Measurements from ENCODE around the gene TMEM88. TPM values are rescaled to one million over a fixed set of nuclear protein-coding genes. Genes with fewer than 3 reads are reported as not detected.

TMEM88 gene
- total RNA-seq, 1 donor from 2014 or later: 13.8 TPM

DNA sequence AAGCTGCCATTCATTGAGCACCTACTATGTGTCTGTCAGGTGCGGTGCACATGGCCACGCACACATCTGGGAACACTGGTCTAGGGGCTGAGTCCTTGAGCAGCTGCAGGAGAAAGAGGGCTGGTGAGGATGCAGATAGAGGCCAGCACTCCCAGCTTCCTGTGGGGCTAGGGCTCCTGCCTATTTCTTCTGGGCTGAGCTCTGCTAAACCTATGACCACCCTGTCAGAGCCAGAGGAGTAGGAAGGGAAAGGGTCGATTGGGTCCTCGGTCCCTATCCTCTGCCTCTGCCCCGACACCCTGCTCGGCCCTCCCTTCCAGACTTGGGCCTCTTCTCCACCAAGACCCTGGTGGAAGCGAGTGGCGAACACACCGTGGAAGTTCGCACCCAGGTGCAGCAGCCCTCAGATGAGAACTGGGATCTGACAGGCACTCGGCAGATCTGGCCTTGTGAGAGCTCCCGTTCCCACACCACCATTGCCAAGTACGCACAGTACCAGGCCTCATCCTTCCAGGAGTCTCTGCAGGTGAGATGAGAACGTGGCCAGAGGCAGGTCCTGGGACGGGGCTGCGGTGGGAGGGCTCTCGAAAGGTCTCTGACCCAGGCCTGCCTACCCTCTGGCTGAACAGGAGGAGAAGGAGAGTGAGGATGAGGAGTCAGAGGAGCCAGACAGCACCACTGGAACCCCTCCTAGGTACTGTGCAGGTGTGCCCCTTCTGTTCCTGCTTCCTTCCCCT is 4.0 kb upstream of the TMEM88 start:
- DNase-seq (ENCODE audit: low spot score): no peak
- H3K4me1 ChIP-seq: peaks cover 29% of the 10 kb centered on the region
- Mint-ChIP-seq H3K4me1 (peaks cover 21% of the 10 kb centered on the region), H3K4me3 (peak overlapping the region; percentile 48), H3K9me3 (no peaks in the 10 kb centered on the region), H3K27ac (no peak overlapping the region), H3K27me3 (ENCODE audit: insufficient read depth, low read depth) (peaks cover 11% of the 10 kb centered on the region), H3K36me3 (peaks cover 24% of the 10 kb centered on the region)
- H2AFZ ChIP-seq (replicated peaks): no peak overlapping the region
- H3K9ac ChIP-seq: no peak overlapping the region
- TF ChIP-seq, protein P1, sequence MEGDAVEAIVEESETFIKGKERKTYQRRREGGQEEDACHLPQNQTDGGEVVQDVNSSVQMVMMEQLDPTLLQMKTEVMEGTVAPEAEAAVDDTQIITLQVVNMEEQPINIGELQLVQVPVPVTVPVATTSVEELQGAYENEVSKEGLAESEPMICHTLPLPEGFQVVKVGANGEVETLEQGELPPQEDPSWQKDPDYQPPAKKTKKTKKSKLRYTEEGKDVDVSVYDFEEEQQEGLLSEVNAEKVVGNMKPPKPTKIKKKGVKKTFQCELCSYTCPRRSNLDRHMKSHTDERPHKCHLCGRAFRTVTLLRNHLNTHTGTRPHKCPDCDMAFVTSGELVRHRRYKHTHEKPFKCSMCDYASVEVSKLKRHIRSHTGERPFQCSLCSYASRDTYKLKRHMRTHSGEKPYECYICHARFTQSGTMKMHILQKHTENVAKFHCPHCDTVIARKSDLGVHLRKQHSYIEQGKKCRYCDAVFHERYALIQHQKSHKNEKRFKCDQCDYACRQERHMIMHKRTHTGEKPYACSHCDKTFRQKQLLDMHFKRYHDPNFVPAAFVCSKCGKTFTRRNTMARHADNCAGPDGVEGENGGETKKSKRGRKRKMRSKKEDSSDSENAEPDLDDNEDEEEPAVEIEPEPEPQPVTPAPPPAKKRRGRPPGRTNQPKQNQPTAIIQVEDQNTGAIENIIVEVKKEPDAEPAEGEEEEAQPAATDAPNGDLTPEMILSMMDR (IDR thresholded peaks at IDR 0.05): no peak
- TF ChIP-seq EZH2phosphoT487 (IDR thresholded peaks at IDR 0.05) (no peak), EZH2 (IDR thresholded peaks at IDR 0.05) (no peak)
- H3K36me3 ChIP-seq: peaks cover 9% of the 10 kb centered on the region
- H3K79me2 ChIP-seq (ENCODE audit: low read depth): peaks cover 12% of the 10 kb centered on the region
- no peak overlapping the region for H3K4me2 ChIP-seq
- H3K27ac ChIP-seq: no peak overlapping the region
- H4K20me1 ChIP-seq (ENCODE audit: low read depth): peaks cover 89% of the 10 kb centered on the region
- no peak overlapping the region for H3K4me3 ChIP-seq
- H3K27me3 ChIP-seq: peaks cover 16% of the 10 kb centered on the region
- H3F3A ChIP-seq (ENCODE audit: low read depth): peaks cover 54% of the 10 kb centered on the region
- no peaks in the 10 kb centered on the region for H3K9me3 ChIP-seq (ENCODE audit: low read depth)

DNA sequence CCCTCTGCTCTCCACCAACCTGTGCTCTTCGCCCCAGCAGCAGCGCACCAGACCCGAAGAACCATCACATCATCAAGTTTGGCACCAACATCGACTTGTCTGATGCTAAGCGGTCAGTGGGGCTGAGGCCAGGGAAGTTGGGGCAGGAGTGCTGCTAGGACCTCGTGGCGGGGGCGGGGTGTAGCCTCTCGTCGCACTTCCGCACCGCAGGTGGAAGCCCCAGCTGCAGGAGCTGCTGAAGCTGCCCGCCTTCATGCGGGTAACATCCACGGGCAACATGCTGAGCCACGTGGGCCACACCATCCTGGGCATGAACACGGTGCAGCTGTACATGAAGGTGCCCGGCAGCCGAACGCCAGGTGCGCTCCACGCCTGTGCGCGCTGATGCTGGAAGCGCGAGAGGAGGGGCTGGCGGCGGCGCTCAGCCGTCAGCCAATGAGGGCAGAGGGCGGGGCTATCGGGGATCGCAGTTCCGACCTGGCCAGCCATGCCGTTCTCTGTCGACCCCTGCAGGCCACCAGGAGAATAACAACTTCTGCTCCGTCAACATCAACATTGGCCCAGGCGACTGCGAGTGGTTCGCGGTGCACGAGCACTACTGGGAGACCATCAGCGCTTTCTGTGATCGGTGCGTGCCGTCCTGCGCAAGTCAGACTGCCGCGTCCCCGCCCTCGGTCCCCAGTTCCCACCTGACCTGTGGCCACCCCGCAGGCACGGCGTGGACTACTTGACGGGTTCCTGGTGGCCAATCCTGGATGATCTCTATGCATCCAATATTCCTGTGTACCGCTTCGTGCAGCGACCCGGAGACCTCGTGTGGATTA is 3.2 kb upstream of the TMEM88 start:
- Histone ChIP-seq H4K20me1 (ENCODE audit: low read depth) (peaks cover 89% of the 10 kb centered on the region), H3K9me3 (ENCODE audit: low read depth) (no peaks in the 10 kb centered on the region), H3K9ac (no peak overlapping the region), H3K4me2 (peak overlapping the region; percentile 57), H3K27me3 (peaks cover 16% of the 10 kb centered on the region), H3K4me3 (no peak overlapping the region), H3F3A (ENCODE audit: low read depth) (peaks cover 62% of the 10 kb centered on the region), H3K27ac (no peak overlapping the region), H3K79me2 (ENCODE audit: low read depth) (peaks cover 15% of the 10 kb centered on the region), H3K4me1 (peaks cover 37% of the 10 kb centered on the region), H3K36me3 (peaks cover 9% of the 10 kb centered on the region), H2AFZ (replicated peaks) (no peak overlapping the region)
- Mint-ChIP-seq H3K4me3 (no peak overlapping the region), H3K27me3 (ENCODE audit: insufficient read depth, low read depth) (peaks cover 11% of the 10 kb centered on the region), H3K9me3 (no peaks in the 10 kb centered on the region), H3K36me3 (peaks cover 22% of the 10 kb centered on the region), H3K4me1 (peaks cover 21% of the 10 kb centered on the region), H3K27ac (no peak overlapping the region)
- DNase-seq (ENCODE audit: low spot score): peak; percentile 98
- TF ChIP-seq EZH2phosphoT487 (IDR thresholded peaks at IDR 0.05) (no peak), EZH2 (IDR thresholded peaks at IDR 0.05) (no peak)
- TF ChIP-seq, protein P1 (IDR thresholded peaks at IDR 0.05): peak; percentile 87

DNA sequence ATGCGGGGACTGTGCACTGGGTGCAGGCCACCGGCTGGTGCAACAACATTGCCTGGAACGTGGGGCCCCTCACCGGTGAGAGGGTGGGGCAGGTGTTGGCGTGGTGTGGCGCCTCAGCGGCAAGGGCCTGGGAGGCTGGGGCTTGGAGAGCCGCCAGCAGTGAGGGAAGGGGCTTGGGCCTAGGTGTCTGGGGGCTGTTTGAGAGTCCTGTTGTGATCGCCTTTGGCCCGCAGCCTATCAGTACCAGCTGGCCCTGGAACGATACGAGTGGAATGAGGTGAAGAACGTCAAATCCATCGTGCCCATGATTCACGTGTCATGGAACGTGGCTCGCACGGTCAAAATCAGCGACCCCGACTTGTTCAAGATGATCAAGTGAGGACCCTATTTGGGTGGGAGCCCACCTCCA is 2.6 kb upstream of the TMEM88 start:
- peaks cover 84% of the 10 kb centered on the region for H4K20me1 ChIP-seq (ENCODE audit: low read depth)
- H3F3A ChIP-seq (ENCODE audit: low read depth): peaks cover 68% of the 10 kb centered on the region
- no peak overlapping the region for H3K4me2 ChIP-seq
- peaks cover 15% of the 10 kb centered on the region for H3K79me2 ChIP-seq (ENCODE audit: low read depth)
- Mint-ChIP-seq H3K9me3 (no peaks in the 10 kb centered on the region), H3K4me1 (peaks cover 21% of the 10 kb centered on the region), H3K27ac (no peak overlapping the region), H3K4me3 (peak overlapping the region; percentile 30), H3K36me3 (peaks cover 20% of the 10 kb centered on the region), H3K27me3 (ENCODE audit: insufficient read depth, low read depth) (peaks cover 11% of the 10 kb centered on the region)
- H2AFZ ChIP-seq (replicated peaks): no peak overlapping the region
- no peak for TF ChIP-seq EZH2 (IDR thresholded peaks at IDR 0.05)
- TF ChIP-seq, protein P1 (IDR thresholded peaks at IDR 0.05): no peak
- no peak for TF ChIP-seq EZH2phosphoT487 (IDR thresholded peaks at IDR 0.05)
- peaks cover 37% of the 10 kb centered on the region for H3K4me1 ChIP-seq
- no peak overlapping the region for H3K4me3 ChIP-seq
- peaks cover 9% of the 10 kb centered on the region for H3K36me3 ChIP-seq
- H3K9ac ChIP-seq: no peak overlapping the region
- H3K27me3 ChIP-seq: peaks cover 16% of the 10 kb centered on the region
- no peak overlapping the region for H3K27ac ChIP-seq
- no peak for DNase-seq (ENCODE audit: low spot score)
- no peaks in the 10 kb centered on the region for H3K9me3 ChIP-seq (ENCODE audit: low read depth)

Measured in neural progenitor cell (in vitro differentiated cells).